Stimulated activated naive CD8-positive, alpha-beta T cell treated with anti-CD3 and anti-CD28 coated beads, Interleukin-15, Interleukin-2, amounts not matched to agents 100 U/mL and 50 U/mL, for 24 hours (primary cell): ENCODE results near the gene CRAMP1.

Source experiments
- ATAC-seq: fragments of 150-1000 bp; cut with Tn5 transposase; one replicate; pipeline ENCODE4 v1.10.0; 2021
- DNase-seq: peaks from one replicate; pipeline ENCODE4 v3.0.0; 2021

The CRAMP1 gene

DNA sequence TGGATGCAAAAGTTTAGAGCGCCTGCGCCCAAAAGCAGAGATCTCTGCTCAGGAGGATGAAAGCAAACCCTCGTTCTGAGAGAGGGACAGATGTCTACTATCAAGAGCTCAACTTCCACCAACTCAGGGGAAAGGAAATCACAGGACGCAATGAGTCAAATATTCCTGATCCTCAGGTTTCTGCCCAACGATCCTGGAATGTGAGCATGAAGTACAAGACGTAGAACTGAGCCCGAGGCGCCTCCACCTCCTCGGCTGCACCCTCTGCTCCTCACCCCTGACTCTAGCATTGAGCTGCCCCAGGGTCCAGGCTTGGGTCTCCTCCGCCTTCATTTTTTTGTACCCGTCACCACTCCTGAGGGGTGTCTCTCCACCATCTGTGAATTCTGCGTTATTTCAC lies 15.6 kb upstream of the CRAMP1 start:
- ATAC-seq, result no peak

GRCh38 chr16:1597154-1597553 lies 15.0 kb upstream of the CRAMP1 start:
- ATAC-seq (no peak), DNase-seq (no peak)

More for the DNA sequence above, 15.6 kb upstream of the CRAMP1 start:
- no peak for DNase-seq

DNA sequence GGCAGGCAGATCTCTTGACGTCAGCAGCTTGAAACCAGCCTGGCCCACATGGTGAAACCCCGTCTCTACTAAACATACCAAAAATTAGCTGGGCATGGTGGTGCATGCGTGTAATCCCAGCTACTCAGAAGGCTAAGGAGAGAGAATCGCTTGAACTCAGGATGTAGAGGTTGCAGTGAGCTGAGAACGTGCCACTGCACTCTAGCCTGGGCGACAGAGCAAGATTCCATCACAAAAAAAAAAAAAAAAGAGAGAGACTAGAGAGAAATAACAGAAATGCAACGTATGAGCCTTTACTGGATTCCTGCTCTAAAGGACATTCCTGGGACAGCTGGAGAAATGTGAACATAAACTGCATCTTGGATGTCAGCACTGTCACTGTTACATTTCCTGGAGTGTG lies 11.1 kb upstream of the CRAMP1 start:
- DNase-seq (no peak), ATAC-seq (no peak)

- ATAC-seq, result no peak
Measured at GRCh38 chr16:1601489-1601888, 10.7 kb upstream of the CRAMP1 start.

GRCh38 chr16:1602285-1602684 lies 9.9 kb upstream of the CRAMP1 start:
- DNase-seq (no peak), ATAC-seq (no peak)

More at GRCh38 chr16:1601489-1601888, 10.7 kb upstream of the CRAMP1 start:
- DNase-seq, result no peak

- DNase-seq (no peak), ATAC-seq (no peak)
Measured at GRCh38 chr16:1606774-1607173, 5.4 kb upstream of the CRAMP1 start.

GRCh38 chr16:1607971-1608370 lies 4.2 kb upstream of the CRAMP1 start:
- no peak for ATAC-seq
- no peak for DNase-seq

GRCh38 chr16:1610071-1610898 lies 1.9 kb upstream of the CRAMP1 start:
- ATAC-seq (peak; percentile 50), DNase-seq (peak; percentile 93)

GRCh38 chr16:1610899-1611632 lies 1.1 kb upstream of the CRAMP1 start:
- ATAC-seq (no peak), DNase-seq (no peak)

DNA sequence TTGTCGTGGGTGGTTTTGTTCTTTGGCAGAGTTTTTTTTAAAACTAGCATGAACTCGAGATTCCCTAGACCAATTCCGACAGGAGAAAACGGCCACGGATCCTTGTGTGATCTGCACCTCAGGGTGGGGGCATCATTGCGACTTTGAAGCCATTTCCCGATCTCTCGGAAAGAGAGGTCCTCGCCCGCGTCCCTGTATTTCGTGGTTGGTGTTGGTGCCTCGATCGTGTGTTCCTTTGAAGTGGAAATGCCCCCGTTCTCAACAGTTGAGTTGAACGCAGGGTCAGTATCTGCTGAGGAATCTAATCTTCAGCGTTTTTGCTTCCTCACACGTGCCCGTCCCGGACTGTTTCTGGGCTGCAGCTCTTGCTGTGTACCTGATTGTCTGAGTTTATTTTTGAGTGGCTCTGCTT lies 1.1 kb downstream of the CRAMP1 start:
- ATAC-seq (no peak), DNase-seq (peak; percentile 12)

- DNase-seq (peak; percentile 35), ATAC-seq (no peak)
Measured at GRCh38 chr16:1613728-1614455, 1.7 kb downstream of the CRAMP1 start.

GRCh38 chr16:1614456-1615102 lies 2.4 kb downstream of the CRAMP1 start:
- peak; percentile 41 for DNase-seq
- ATAC-seq, result no peak

- DNase-seq, result no peak
- no peak for ATAC-seq
Measured at GRCh38 chr16:1615761-1616160, 3.6 kb downstream of the CRAMP1 start.

- ATAC-seq (no peak), DNase-seq (no peak)
Measured at GRCh38 chr16:1619976-1620375, 7.8 kb downstream of the CRAMP1 start.

DNA sequence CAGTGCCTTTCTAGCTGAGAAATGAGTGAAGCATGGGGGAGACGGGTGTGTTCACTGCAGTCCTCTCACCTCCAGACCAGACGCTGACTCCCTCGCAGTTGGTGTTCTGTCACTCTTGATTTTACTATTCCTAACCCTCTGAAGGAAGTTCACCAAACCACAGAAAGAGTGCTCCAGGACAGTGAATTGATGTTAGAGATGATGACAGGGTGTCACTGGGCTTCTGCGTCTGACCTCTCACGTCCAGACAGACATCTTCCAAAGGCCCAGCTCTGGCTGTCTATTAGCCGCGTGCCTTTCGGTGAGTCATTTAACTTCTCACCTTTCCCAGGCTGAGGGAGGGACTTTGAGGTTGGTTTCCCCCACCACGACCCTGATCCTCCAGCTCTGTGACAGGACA lies 8.2 kb downstream of the CRAMP1 start:
- no peak for DNase-seq
- peak; percentile 68 for ATAC-seq

DNA sequence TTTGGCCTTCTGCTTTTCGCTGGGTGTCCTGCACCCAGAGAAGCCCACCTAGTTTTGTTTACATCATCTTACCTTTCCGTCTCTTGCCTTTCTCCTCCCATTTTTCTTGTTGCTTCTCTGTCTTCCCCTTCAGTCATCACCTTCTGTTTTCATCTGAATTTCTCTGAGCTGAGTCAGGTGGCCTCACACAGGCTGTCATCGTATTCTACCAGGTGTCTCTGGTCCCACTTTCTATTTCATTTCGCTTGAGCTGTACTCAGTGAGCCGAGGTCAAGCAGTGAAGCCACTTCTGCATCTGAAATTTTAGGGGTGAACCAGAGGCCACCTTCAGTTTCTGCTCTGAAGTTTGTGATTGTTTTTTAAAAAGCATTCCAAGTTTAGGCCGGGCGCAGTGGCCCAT lies 9.7 kb downstream of the CRAMP1 start:
- ATAC-seq, result no peak
- DNase-seq, result no peak

DNA sequence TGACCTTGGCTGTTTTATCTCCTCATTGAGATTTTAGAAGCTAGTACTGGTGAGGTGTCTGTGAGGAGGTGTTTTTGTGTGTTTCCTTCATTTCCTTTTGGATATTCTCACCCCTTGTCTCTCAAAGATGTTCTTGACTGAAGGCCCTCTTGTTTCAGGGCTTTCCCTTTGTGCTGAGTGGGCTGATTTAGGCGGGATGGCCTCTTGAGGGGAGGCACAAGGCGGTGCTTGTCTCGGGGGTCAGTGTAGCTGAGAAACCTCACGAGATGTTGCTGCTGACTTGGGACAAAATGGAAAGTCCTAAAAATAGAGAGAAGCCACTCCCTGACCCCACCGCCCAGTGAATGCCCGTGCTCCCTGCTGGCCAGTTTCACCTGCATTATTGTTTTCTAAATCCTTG lies 14.2 kb downstream of the CRAMP1 start:
- DNase-seq, result no peak
- ATAC-seq, result no peak

DNA sequence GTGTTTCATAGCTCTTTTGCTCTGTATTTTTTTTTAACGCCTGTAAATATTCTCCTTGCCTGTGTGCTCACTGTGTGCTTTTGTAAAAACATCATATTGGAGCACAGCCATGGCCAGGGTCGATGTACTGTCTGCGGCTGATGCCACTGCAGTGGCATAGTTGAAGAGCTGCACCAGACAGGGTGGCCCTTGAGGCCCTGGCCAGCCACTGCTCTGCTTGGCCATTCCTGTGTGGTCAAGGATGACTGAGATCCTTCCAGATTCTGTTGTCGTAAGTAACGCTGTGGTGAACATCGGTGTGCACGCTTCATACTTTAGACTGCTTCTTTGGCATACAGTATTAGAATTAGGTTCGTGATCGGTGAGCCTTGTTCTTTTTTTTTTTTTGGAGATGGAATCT lies 14.6 kb downstream of the CRAMP1 start:
- ATAC-seq (no peak), DNase-seq (no peak)

- no peak for ATAC-seq
Measured at GRCh38 chr16:1630450-1631213, 18.5 kb downstream of the CRAMP1 start.

GRCh38 chr16:1631230-1631629 lies 19.1 kb downstream of the CRAMP1 start:
- ATAC-seq, result no peak
- DNase-seq, result no peak

More at GRCh38 chr16:1630450-1631213, 18.5 kb downstream of the CRAMP1 start:
- DNase-seq, result no peak

GRCh38 chr16:1631931-1632637 lies 19.9 kb downstream of the CRAMP1 start:
- DNase-seq (no peak), ATAC-seq (no peak)
